Measurements from ENCODE around the gene KLHL29. TPM values are rescaled to one million over a fixed set of nuclear protein-coding genes. Genes with fewer than 3 reads are reported as not detected.

The KLHL29 gene
- total and polyA plus RNA-seq, 2 of the 13 experiments (the other 11 are each of a cell fraction or from before 2014, with no cell fraction given): 0.01 TPM; not detected in 1

DNA sequence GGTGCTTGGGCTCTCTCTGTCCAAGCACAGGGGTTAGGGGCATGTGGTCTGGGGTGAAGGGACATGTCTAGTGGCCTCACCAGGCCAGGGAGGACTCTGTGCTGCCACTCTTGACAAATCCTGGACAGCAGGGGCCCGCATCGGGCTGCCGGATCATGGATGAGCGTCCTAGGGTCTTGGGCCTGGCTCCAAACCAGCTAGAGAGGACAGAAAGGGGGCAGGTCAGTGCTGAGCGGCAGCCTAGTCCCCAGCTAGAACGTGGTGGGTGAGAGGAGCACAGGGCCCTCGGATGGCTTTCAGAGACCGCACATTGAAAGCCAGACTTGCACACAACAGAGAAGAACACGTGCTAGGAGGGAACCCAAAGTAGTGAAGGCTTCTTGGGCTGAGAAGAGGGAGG lies 300.7 kb downstream of the KLHL29 start:
- TF ChIP-seq, protein P1, sequence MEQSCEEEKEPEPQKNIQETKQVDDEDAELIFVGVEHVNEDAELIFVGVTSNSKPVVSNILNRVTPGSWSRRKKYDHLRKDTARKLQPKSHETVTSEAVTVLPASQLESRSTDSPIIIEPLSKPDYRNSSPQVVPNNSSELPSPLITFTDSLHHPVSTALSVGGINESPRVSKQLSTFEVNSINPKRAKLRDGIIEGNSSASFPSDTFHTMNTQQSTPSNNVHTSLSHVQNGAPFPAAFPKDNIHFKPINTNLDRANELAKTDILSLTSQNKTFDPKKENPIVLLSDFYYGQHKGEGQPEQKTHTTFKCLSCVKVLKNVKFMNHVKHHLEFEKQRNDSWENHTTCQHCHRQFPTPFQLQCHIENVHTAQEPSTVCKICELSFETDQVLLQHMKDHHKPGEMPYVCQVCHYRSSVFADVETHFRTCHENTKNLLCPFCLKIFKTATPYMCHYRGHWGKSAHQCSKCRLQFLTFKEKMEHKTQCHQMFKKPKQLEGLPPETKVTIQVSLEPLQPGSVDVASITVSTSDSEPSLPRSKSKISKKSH (CRISPR knock-in tag; IDR thresholded peaks at IDR 0.05; ENCODE audit: borderline replicate concordance): no peak
- TF ChIP-seq ZEB1 (IDR thresholded peaks at IDR 0.05; ENCODE audit: insufficient replicate concordance, low read depth): no peak
- no peak for TF ChIP-seq ZNF614 (CRISPR knock-in tag; IDR thresholded peaks at IDR 0.05; ENCODE audit: borderline replicate concordance)
- DNase-seq (ENCODE audit: low spot score) (no peak), ATAC-seq (no peak), FAIRE-seq (no peak)
- Histone ChIP-seq H3K79me2 (ENCODE audit: insufficient read depth, low read length) (no peaks in the 10 kb centered on the region), H3K36me3 (replicated peaks in 1 of 2; ENCODE audit: control insufficient read depth in 1 of 2, insufficient read depth in 2 of 2, low read length in 2 of 2) (no peaks in the 10 kb centered on the region), H3K4me3 (replicated peaks in 1 of 3; ENCODE audit: insufficient read depth in 1 of 3, low read depth in 2 of 3, low read length in 3 of 3) (no peak overlapping the region), H3K4me2 (ENCODE audit: low read depth, low read length) (no peak overlapping the region), H3K9ac (ENCODE audit: insufficient read depth, low read depth, low read length) (no peak overlapping the region), H4K20me1 (ENCODE audit: insufficient read depth, low read length) (no peaks in the 10 kb centered on the region), H3K4me1 (ENCODE audit: insufficient read depth, low read length) (0 out of 2 replicates have a peak, but pooled peaks cover 4% of the 10 kb centered on the region), H3K27ac (ENCODE audit: extremely low read length, insufficient read depth, low read length) (no peak overlapping the region), H2AFZ (ENCODE audit: low read length) (no peak overlapping the region), H3K9me3 (ENCODE audit: low read length) (no peaks in the 10 kb centered on the region), H3K27me3 (ENCODE audit: control insufficient read depth in 1 of 2, insufficient read depth in 2 of 2, low read length in 2 of 2) (peaks cover 3 to 7% of the 10 kb centered on the region in 2 experiments; a peak in 3 of 5 replicates)
- in situ Hi-C loops (cut with HindIII; ENCODE audit: extremely low pct_ligation_motif_present, low pct_unique_long_range_greater_than_20kb): no loop called here
- no TSS peak for BruUV-seq (replicated peaks)
- WGBS (ENCODE audit: low lambda C conversion rate): 59% methylated on average over 9 of the region's 9 CpGs
- intact Hi-C loops (cut with micrococcal nuclease; ENCODE audit: unreplicated experiment): no loop called here
- ChIA-PET CTCF (ENCODE audit: low intra/inter-chr PET ratio, low total read pairs) (no interaction called here), POLR2A (no interaction called here)

DNA sequence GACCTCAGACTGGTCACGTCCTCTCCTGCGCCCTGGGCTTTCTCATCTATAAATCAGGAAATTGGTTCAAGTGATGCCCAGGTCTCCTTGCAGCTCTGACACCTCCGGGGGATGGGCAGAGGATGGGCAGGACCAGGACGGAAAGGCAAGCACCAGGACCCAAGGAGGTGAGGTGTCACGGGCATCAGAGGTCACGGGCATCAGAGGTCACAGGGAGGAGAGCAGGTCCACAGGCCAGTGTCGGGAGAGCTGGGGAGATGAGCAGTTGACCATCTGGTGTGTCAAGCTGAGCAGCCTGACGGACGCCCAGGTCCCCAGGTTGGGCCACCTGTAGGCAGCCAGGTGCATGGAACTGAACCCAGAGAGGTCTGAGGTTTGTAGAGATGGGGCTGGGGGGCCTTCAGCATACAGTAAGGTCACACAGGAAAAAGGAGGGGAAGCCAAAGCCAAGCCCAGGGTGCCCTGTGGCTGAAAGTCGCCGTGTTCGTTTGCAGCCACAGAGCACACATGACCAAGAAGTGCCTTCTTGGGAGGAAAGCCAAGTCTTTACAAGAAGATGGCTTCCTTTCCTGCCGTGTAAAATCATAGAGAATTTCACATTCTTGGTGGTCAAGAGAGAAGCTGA lies 301.5 kb downstream of the KLHL29 start:
- in situ Hi-C loops (cut with HindIII; ENCODE audit: extremely low pct_ligation_motif_present, low pct_unique_long_range_greater_than_20kb) (no loop called here), intact Hi-C loops (cut with micrococcal nuclease; ENCODE audit: unreplicated experiment) (no loop called here)
- Histone ChIP-seq H3K27ac (ENCODE audit: extremely low read length, insufficient read depth, low read length) (no peak overlapping the region), H4K20me1 (ENCODE audit: insufficient read depth, low read length) (no peaks in the 10 kb centered on the region), H3K9ac (ENCODE audit: insufficient read depth, low read depth, low read length) (no peak overlapping the region), H3K4me2 (ENCODE audit: low read depth, low read length) (no peak overlapping the region), H3K36me3 (replicated peaks in 1 of 2; ENCODE audit: control insufficient read depth in 1 of 2, insufficient read depth in 2 of 2, low read length in 2 of 2) (no peaks in the 10 kb centered on the region), H3K4me1 (ENCODE audit: insufficient read depth, low read length) (0 out of 2 replicates have a peak, but pooled peaks cover 4% of the 10 kb centered on the region), H3K27me3 (ENCODE audit: control insufficient read depth in 1 of 2, insufficient read depth in 2 of 2, low read length in 2 of 2) (peaks cover 3 to 7% of the 10 kb centered on the region in 2 experiments; a peak in 3 of 5 replicates), H2AFZ (ENCODE audit: low read length) (no peak overlapping the region), H3K4me3 (replicated peaks in 1 of 3; ENCODE audit: insufficient read depth in 1 of 3, low read depth in 2 of 3, low read length in 3 of 3) (no peak overlapping the region), H3K9me3 (ENCODE audit: low read length) (no peaks in the 10 kb centered on the region), H3K79me2 (ENCODE audit: insufficient read depth, low read length) (no peaks in the 10 kb centered on the region)
- ATAC-seq (no peak), FAIRE-seq (no peak), DNase-seq (ENCODE audit: low spot score) (no peak)
- WGBS (ENCODE audit: low lambda C conversion rate): 68% methylated on average over 13 of the region's 13 CpGs
- ChIA-PET CTCF (ENCODE audit: low intra/inter-chr PET ratio, low total read pairs) (no interaction called here), POLR2A (no interaction called here)
- no TSS peak for BruUV-seq (replicated peaks)
- TF ChIP-seq, protein P2, sequence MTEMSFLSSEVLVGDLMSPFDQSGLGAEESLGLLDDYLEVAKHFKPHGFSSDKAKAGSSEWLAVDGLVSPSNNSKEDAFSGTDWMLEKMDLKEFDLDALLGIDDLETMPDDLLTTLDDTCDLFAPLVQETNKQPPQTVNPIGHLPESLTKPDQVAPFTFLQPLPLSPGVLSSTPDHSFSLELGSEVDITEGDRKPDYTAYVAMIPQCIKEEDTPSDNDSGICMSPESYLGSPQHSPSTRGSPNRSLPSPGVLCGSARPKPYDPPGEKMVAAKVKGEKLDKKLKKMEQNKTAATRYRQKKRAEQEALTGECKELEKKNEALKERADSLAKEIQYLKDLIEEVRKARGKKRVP (CRISPR knock-in tag; IDR thresholded peaks at IDR 0.05): no peak
- TF ChIP-seq, protein P3, sequence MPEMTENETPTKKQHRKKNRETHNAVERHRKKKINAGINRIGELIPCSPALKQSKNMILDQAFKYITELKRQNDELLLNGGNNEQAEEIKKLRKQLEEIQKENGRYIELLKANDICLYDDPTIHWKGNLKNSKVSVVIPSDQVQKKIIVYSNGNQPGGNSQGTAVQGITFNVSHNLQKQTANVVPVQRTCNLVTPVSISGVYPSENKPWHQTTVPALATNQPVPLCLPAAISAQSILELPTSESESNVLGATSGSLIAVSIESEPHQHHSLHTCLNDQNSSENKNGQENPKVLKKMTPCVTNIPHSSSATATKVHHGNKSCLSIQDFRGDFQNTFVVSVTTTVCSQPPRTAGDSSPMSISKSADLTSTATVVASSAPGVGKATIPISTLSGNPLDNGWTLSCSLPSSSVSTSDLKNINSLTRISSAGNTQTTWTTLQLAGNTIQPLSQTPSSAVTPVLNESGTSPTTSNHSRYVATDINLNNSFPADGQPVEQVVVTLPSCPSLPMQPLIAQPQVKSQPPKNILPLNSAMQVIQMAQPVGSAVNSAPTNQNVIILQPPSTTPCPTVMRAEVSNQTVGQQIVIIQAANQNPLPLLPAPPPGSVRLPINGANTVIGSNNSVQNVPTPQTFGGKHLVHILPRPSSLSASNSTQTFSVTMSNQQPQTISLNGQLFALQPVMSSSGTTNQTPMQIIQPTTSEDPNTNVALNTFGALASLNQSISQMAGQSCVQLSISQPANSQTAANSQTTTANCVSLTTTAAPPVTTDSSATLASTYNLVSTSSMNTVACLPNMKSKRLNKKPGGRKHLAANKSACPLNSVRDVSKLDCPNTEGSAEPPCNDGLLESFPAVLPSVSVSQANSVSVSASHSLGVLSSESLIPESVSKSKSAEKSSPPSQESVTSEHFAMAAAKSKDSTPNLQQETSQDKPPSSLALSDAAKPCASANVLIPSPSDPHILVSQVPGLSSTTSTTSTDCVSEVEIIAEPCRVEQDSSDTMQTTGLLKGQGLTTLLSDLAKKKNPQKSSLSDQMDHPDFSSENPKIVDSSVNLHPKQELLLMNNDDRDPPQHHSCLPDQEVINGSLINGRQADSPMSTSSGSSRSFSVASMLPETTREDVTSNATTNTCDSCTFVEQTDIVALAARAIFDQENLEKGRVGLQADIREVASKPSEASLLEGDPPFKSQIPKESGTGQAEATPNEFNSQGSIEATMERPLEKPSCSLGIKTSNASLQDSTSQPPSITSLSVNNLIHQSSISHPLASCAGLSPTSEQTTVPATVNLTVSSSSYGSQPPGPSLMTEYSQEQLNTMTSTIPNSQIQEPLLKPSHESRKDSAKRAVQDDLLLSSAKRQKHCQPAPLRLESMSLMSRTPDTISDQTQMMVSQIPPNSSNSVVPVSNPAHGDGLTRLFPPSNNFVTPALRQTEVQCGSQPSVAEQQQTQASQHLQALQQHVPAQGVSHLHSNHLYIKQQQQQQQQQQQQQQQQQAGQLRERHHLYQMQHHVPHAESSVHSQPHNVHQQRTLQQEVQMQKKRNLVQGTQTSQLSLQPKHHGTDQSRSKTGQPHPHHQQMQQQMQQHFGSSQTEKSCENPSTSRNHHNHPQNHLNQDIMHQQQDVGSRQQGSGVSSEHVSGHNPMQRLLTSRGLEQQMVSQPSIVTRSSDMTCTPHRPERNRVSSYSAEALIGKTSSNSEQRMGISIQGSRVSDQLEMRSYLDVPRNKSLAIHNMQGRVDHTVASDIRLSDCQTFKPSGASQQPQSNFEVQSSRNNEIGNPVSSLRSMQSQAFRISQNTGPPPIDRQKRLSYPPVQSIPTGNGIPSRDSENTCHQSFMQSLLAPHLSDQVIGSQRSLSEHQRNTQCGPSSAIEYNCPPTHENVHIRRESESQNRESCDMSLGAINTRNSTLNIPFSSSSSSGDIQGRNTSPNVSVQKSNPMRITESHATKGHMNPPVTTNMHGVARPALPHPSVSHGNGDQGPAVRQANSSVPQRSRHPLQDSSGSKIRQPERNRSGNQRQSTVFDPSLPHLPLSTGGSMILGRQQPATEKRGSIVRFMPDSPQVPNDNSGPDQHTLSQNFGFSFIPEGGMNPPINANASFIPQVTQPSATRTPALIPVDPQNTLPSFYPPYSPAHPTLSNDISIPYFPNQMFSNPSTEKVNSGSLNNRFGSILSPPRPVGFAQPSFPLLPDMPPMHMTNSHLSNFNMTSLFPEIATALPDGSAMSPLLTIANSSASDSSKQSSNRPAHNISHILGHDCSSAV (CRISPR knock-in tag; IDR thresholded peaks at IDR 0.05; ENCODE audit: borderline replicate concordance): no peak
- TF ChIP-seq TRIM24 (CRISPR knock-in tag; IDR thresholded peaks at IDR 0.05): no peak

Data from HepG2 (cell line).